B cell (primary cell): ENCODE measurements around the gene PSENEN. TPM values are rescaled to one million over a fixed set of nuclear protein-coding genes. Genes with fewer than 3 reads are reported as not detected.
A peak's percentile ranks its signal among the peaks of the same experiment; 100 is the strongest.

ENCODE experiments used
- ATAC-seq: fragments of 200-7000 bp; cut with Tn5 transposase; one replicate; pipeline ENCODE4 v1.10.0; 2021; ENCODE audit warnings: low read depth, mild to moderate bottlenecking, moderate number of reproducible peaks, moderate library complexity
- CTCF ChIA-PET: fragments of 350-600 bp; sonication (Branson Sonifier 250); formaldehyde crosslinking; loops from one replicate; lab custom pipeline; 2021; ENCODE audit warnings: antibody characterized with exemption, inconsistent platforms; lab: Charles Lee
- POLR2A ChIA-PET: fragments of 350-600 bp; sonication (Branson Sonifier 250); formaldehyde crosslinking; loops from one replicate; lab custom pipeline; 2021; ENCODE audit warnings: antibody characterized with exemption; lab: Charles Lee
- DNase-seq: peaks from one replicate; pipeline ENCODE4 v3.0.0; 2013
- H2AFZ ChIP-seq: 2 replicates; pipeline ENCODE4 v1.6.1; 2012; ENCODE audit warnings: mild to moderate bottlenecking, low read depth, low read length; ENCODE audit not compliant: insufficient read depth, poor library complexity, severe bottlenecking
- H3K27ac ChIP-seq, 2 donors: 1 replicate in 1 of 2; 2 replicates in 1 of 2; pipeline ENCODE4 v1.5.1; 2012 to 2013; ENCODE audit warnings: low read length in 2 of 2, mild to moderate bottlenecking in 2 of 2, moderate library complexity in 1 of 2
- H3K27me3 ChIP-seq, 4 experiments: fragments of 200-600 bp in 1 of 4; sonication (generic) in 1 of 4; replicated peaks in 1 of 4; 1 replicate in 2 of 4; 2 replicates in 2 of 4; pipeline versions ENCODE4 v1.6.1 to v1.7.0; 2013 to 2016; ENCODE audit warnings: low read length in 3 of 4, mild to moderate bottlenecking in 2 of 4, mixed read lengths in 1 of 4, moderate library complexity in 1 of 4; ENCODE audit not compliant: insufficient read depth in 4 of 4, control insufficient read depth in 3 of 4; ENCODE audit errors: control extremely low read depth in 1 of 4
- H3K36me3 ChIP-seq, 2 experiments: replicated peaks in 1 of 2; 1 replicate in 1 of 2; 2 replicates in 1 of 2; pipeline versions ENCODE4 v1.6.1 to v1.7.1; 2013; ENCODE audit warnings: low read length in 1 of 2; ENCODE audit not compliant: insufficient read depth in 2 of 2, control insufficient read depth in 1 of 2; ENCODE audit errors: control extremely low read depth in 1 of 2, extremely low read depth in 1 of 2
- H3K4me1 ChIP-seq, 2 donors: fragments of 200-600 bp in 1 of 2; sonication (generic) in 1 of 2; 1 replicate in 1 of 2; 2 replicates in 1 of 2; pipeline versions ENCODE4 v1.5.1 to v1.6.1; 2013 to 2017; ENCODE audit warnings: low read length in 2 of 2; ENCODE audit not compliant: control insufficient read depth in 2 of 2, insufficient read depth in 2 of 2
- H3K4me2 ChIP-seq: replicated peaks from 2 replicates; pipeline ENCODE3; 2012; ENCODE audit warnings: mild to moderate bottlenecking, low read depth, low read length; ENCODE audit not compliant: poor library complexity, severe bottlenecking
- H3K4me3 ChIP-seq, 5 experiments: fragments of 200-600 bp in 1 of 5; sonication (generic) in 1 of 5; 1 replicate in 3 of 5; 2 replicates in 2 of 5; pipeline versions ENCODE4 v1.5.1 to v1.7.0; 2011 to 2016; ENCODE audit warnings: low read length in 4 of 5, mild to moderate bottlenecking in 4 of 5, low read depth in 2 of 5, control low read depth in 1 of 5, moderate library complexity in 1 of 5; ENCODE audit not compliant: insufficient read depth in 1 of 5; ENCODE audit errors: control extremely low read depth in 1 of 5, extremely low read depth in 1 of 5
- H3K79me2 ChIP-seq: fragments of 200-600 bp; sonication (generic); one replicate; pipeline ENCODE4 v1.6.0; 2016; ENCODE audit warnings: low read length; ENCODE audit not compliant: control insufficient read depth, insufficient read depth
- H3K9ac ChIP-seq: fragments of 200-600 bp; sonication (generic); 2 replicates; pipeline ENCODE4 v1.6.1; 2017; ENCODE audit warnings: mild to moderate bottlenecking, low read length, moderate library complexity
- H3K9me3 ChIP-seq, 3 donors: one replicate each; pipeline versions ENCODE4 v1.6.1 to v1.7.1; 2013; ENCODE audit warnings: low read length in 2 of 3; ENCODE audit not compliant: control insufficient read depth in 2 of 3, insufficient read depth in 1 of 3; ENCODE audit errors: control extremely low read depth in 1 of 3
- H4K20me1 ChIP-seq: 2 replicates; pipeline ENCODE4 v1.6.0; 2012; ENCODE audit warnings: mild to moderate bottlenecking, low read length; ENCODE audit not compliant: insufficient read depth, control insufficient read depth, poor library complexity, severe bottlenecking
- H3K27ac Mint-ChIP-seq: one replicate; pipeline ENCODE4 v1.8.0; 2021; ENCODE audit warnings: mixed read lengths
- H3K27me3 Mint-ChIP-seq: one replicate; pipeline ENCODE4 v1.8.0; 2021; ENCODE audit warnings: mixed read lengths
- H3K4me1 Mint-ChIP-seq: one replicate; pipeline ENCODE4 v1.8.0; 2021; ENCODE audit warnings: mixed read lengths
- H3K4me3 Mint-ChIP-seq: one replicate; pipeline ENCODE4 v1.8.0; 2021; ENCODE audit warnings: mixed read lengths
- H3K9me3 Mint-ChIP-seq: one replicate; pipeline ENCODE4 v1.8.0; 2022; ENCODE audit warnings: mixed read lengths; ENCODE audit not compliant: insufficient read depth
- CTCF ChIP-seq: fragments of 200-600 bp; IDR thresholded peaks from one replicate; pipeline ENCODE4 v1.8.0; 2022; ENCODE audit warnings: antibody characterized with exemption, mild to moderate bottlenecking
- EZH2 ChIP-seq: IDR thresholded peaks from 2 replicates; pipeline ENCODE4 v1.6.1; 2012; ENCODE audit warnings: borderline replicate concordance, low read depth, mild to moderate bottlenecking, moderate library complexity, low read length; ENCODE audit not compliant: insufficient read depth, poor library complexity, severe bottlenecking
- WGBS: methylation state at CpG from one replicate; pipeline ENCODE4 v1.1.5; 2013; ENCODE audit warnings: missing lambda C conversion rate; ENCODE audit not compliant: insufficient coverage; 5-methylcytosine and 5-hydroxymethylcytosine counted together
- intact Hi-C: fragments of 100-400 bp; cut with micrococcal nuclease; formaldehyde crosslinking; loops from one replicate; pipeline ENCODE4 v1.10.0; 2022
- polyA plus RNA-seq: library from polyadenylated mRNA; depleted of rRNA; stranded (reverse); fragments of >200 nt; gene quantifications from 2 replicates; pipeline ENCODE4 v1.2.3, GENCODE V29; 2012
- total RNA-seq, 2 donors: library from RNA; stranded (reverse); fragments of 120-200 nt in 1 of 2; gene quantifications; 1 replicate in 1 of 2; 2 replicates in 1 of 2; pipeline versions ENCODE4 v1.2.3 to v1.2.4, GENCODE V29; 2013 to 2022

PSENEN gene
- total and polyA plus RNA-seq, 2 donors (not counting 1 experiment from before 2014, with no cell fraction given): 17.7 to 36.4 TPM

DNA sequence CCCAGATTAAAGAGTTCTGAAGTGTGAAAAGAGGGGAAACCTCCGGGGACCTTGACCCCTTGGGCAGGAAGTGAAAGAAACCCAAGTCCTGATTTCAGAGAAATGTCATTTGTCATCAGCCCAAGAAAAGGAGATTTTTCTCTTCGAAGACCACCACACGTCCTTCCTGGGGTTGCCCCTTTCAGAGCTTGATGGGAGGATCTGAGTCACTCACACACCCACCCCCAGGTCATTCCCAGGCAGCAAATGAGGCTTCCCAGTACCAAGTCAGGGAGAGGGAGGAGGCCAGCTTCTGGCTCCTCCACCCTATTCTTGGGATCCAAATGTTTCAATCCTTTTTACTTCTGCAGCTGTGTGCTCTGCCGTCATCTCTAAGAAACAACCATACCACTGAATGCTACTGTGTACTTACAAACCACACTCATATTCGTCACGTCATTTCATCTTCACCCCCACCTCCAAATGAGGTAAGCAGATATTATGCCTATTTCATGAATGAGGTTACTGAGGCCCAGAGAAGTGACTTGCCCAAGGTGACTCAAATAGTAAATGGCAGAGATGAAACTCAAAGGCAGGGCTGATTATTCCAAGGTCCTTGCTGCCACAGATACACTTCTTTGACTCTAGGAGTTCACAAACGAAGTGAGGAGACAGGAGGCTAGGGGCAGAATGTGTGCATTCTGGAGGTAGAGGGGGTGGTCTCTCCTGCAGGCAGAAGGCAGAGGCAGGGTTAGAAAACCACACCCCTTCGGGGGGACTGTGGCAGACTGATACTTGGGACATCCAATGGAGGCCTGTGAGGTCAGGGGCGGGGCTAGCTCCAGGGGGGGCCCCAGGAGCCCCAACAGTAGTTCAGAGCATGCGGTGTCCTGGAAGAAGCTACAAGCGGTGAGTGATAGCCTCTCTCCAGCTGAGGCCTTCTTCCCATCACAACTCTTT lies 32.6 kb upstream of the PSENEN start:
- H3K4me1 Mint-ChIP-seq: peaks cover 63% of the 10 kb centered on the region
- Histone ChIP-seq H4K20me1 (no peaks in the 10 kb centered on the region), H3K27ac (peak overlapping the region; percentile 85), H3K9me3 (no peaks in the 10 kb centered on the region), H3K79me2 (peaks cover 22% of the 10 kb centered on the region), H3K4me2 (peak overlapping the region; percentile 94), H3K36me3 (no peaks in the 10 kb centered on the region), H2AFZ (no peak overlapping the region), H3K27me3 (no peaks in the 10 kb centered on the region), H3K9ac (peak overlapping the region; percentile 58), H3K4me1 (peaks cover 33 to 74% of the 10 kb centered on the region in 2 donors), H3K4me3 (peak overlapping the region in 4 of 5 experiments; percentile 39 to 76 (median 51))
- peak overlapping the region; percentile 98 for H3K4me3 Mint-ChIP-seq
- peak overlapping the region; percentile 99 for H3K27ac Mint-ChIP-seq
- no peaks in the 10 kb centered on the region for H3K9me3 Mint-ChIP-seq
- intact Hi-C loops: loop anchor here (10.0 kb wide), 2 partner anchors 192 to 368 kb away; partner anchors contain the start of genes FFAR1, HCST, NFKBID and TYROBP
- ATAC-seq (no peak), DNase-seq (peak; percentile 70)
- no peaks in the 10 kb centered on the region for H3K27me3 Mint-ChIP-seq
- POLR2A ChIA-PET: interaction anchor here (0.6 to 4.6 kb wide), 3 partner anchors 10 to 495 kb away, joined by 3 to 53 read pairs (median 4); partner anchors contain the start of gene IGFLR1
- CTCF ChIA-PET: interaction anchor here (0.7 to 6.5 kb wide), 4 partner anchors 10 to 243 kb away, joined by 3 to 123 read pairs (median 24); no protein-coding TSS in a partner anchor
- 62% methylated on average over 6 of the region's 11 CpGs for WGBS
- TF ChIP-seq CTCF: no peak
- TF ChIP-seq EZH2: no peak
